ENCODE measurements around the gene IGF2BP2.
"Not testable (repeated sequence)": the region's sequence is repeated elsewhere in the genome, so short reads cannot be mapped to it uniquely, and the experiment has no call there.

IGF2BP2 gene

DNA sequence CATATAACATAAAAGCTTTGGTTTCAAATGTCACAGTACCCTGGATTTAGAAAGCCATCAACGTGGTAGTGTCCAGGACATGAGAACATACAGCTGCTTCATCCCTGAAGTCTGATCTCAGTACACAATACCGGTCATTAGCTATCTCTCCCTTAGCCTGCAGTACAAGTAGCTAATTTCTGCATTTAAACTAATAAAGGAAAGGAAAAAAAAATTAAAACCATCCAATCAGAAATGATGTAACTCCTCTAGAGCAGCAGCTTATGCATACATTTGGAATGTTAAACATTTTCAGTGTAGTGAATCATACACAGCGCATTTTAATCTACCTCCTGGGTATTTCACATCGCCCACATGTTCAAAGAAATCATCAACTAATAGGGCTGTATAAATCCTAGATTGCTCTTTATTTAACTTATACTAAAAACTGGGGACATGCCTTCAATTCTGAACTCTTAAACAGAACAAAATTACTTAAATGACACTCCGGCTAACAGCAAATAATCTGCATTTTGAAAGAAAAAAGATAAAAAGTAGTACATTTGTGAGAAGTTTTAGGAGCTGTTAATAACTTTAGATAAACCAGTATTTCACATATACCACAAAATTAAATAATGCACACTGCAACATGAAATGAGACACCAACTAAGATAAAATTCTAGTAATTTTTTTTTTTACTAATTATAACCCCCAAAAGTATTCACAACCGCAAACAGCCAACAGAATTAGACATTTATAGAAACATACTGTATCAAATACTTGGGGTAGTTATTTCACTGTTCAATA lies 3.7 kb downstream of the IGF2BP2 start:
- no peak for DNase-seq (ENCODE audit: low read depth)
- H3K4me3 ChIP-seq (ENCODE audit: low read depth, low read length): no peak overlapping the region
- TF ChIP-seq, protein P1, sequence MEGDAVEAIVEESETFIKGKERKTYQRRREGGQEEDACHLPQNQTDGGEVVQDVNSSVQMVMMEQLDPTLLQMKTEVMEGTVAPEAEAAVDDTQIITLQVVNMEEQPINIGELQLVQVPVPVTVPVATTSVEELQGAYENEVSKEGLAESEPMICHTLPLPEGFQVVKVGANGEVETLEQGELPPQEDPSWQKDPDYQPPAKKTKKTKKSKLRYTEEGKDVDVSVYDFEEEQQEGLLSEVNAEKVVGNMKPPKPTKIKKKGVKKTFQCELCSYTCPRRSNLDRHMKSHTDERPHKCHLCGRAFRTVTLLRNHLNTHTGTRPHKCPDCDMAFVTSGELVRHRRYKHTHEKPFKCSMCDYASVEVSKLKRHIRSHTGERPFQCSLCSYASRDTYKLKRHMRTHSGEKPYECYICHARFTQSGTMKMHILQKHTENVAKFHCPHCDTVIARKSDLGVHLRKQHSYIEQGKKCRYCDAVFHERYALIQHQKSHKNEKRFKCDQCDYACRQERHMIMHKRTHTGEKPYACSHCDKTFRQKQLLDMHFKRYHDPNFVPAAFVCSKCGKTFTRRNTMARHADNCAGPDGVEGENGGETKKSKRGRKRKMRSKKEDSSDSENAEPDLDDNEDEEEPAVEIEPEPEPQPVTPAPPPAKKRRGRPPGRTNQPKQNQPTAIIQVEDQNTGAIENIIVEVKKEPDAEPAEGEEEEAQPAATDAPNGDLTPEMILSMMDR (IDR thresholded peaks at IDR 0.05; ENCODE audit: low read depth, low read length, missing control alignments): no peak

DNA sequence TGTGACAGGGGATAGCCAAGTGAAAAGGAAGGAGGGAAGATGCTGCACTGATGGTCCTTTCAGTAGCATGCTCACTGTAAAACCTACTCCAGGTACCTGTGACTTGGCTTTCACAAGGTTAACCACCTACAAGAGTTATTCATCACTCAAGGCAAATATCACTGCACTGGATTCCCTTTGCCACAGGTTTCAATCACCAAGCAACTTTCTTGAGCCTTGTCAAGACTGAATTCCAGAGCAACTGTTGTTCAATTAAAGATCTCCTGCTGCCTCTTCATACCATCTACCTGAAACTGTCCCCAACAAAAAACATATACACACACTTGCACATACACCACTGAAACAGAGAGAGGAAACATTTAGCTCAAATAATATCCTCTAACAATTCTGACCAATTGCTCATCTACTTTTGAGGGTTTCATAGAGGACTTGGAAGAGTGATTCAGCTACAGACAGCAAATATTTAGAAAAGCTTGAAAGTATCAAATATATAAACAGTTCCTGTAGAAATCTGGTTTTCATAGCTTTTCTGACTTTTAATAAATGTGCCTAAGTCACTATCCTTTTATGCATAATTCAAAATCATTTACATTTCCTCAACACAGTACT lies 6.5 kb downstream of the IGF2BP2 start:
- TF ChIP-seq, protein P1 (IDR thresholded peaks at IDR 0.05; ENCODE audit: low read depth, low read length, missing control alignments): no peak
- no peak for DNase-seq (ENCODE audit: low read depth)
- no peak overlapping the region for H3K4me3 ChIP-seq (ENCODE audit: low read depth, low read length)

DNA sequence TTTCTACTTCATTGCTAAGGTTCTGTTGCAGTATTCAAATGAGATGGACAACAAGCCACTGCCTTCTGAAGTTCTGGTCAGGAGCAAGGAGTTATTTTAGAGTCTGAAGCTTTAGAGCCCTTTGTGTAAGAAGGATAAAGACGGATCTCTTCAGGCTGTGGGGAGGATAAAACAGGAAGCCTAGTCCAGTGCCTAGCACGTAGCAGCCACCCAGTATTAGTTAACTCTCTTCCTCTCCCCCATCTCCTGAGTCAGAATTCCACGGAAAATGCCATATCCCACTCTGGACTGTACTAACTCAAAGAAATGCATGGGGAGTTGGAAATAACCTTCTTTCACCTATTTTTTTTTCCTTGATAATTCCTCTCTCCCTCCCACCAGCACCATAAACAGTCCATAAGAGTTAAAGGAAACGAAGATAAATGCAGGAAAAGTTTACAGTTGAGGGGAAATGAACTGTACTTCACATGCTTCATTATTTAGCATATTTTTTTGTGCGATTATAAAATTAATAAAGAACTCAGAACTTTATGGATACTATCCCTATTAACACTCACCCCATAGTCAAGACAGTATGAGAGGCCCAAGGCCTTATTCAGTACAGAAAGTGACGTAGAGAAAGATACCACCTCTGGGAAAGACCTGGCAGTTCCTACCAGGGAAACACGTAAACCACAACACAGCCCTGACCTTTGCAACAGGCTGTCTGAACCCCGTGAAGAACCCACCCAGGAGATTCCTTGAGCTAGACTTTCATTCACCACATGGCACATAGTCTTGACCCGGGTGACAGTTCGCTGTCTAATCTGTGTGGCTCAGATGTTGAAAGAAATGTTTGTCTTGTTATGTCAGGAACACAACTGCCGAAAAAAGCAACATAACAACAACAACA lies 9.2 kb downstream of the IGF2BP2 start:
- no peak for DNase-seq (ENCODE audit: low read depth)
- TF ChIP-seq, protein P1 (IDR thresholded peaks at IDR 0.05; ENCODE audit: low read depth, low read length, missing control alignments): no peak
- no peak overlapping the region for H3K4me3 ChIP-seq (ENCODE audit: low read depth, low read length)

- no peak for DNase-seq (ENCODE audit: low read depth)
- TF ChIP-seq, protein P1 (IDR thresholded peaks at IDR 0.05; ENCODE audit: low read depth, low read length, missing control alignments): no peak
- no peak overlapping the region for H3K4me3 ChIP-seq (ENCODE audit: low read depth, low read length)
Observed at GRCh38 chr3:185813691-185814215, 11.1 kb downstream of the IGF2BP2 start.

DNA sequence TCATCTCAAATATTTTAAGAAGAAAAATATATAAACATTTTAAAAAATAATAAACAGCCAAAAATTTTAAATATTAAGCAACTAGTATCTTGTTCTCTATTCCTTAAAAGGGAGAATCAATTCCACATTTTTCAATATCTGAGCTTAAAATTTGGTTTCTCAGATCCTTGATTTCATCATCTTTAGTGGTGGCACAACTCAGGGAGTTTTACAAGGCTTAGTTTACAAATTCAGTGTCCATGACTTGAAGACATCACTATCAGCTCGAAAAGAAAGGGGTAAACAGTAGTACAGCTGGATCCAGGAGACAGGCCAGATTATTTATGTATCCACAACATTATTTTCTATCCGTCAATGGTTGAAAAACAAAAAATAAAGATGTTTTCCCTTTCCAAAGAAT lies 11.6 kb downstream of the IGF2BP2 start:
- no peak for DNase-seq (ENCODE audit: low read depth)
- TF ChIP-seq, protein P1 (IDR thresholded peaks at IDR 0.05; ENCODE audit: low read depth, low read length, missing control alignments): no peak
- no peak overlapping the region for H3K4me3 ChIP-seq (ENCODE audit: low read depth, low read length)

DNA sequence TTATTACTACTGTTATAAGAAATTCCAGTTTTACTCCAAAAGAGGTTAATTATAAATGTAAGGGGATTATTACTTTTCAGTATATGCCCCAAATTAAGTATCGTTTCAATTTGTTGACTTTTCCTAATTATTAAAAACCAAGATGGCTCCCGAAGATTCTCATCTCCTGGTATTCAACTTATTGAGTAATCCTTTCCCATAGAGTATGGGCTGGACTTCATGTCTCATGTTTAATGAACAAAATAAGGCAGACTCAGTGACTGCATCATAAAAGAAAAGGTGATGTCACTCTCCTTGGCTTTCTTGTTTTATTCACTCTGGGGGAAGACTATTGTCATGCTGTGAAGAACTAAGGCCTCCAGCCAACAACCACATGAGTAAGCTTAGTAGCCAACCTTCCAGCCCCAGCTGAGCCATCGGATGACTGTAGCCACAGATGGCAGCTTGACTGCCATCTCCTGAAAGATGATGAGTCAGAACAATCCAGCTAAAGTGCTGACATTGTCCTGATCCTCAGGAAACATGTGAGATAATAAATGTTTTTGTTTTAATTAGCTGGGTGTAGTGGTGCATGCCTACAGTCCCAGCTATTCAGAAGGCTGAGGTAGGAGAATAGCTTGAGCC lies 17.3 kb downstream of the IGF2BP2 start:
- no peak for DNase-seq (ENCODE audit: low read depth)
- TF ChIP-seq, protein P1 (IDR thresholded peaks at IDR 0.05; ENCODE audit: low read depth, low read length, missing control alignments): no peak

GRCh38 chr3:185798831-185799110 lies 26.1 kb downstream of the IGF2BP2 start:
- H3K4me3 ChIP-seq (ENCODE audit: low read depth, low read length); DNase-seq (ENCODE audit: low read depth): not testable (repeated sequence)

More for the DNA sequence above, 17.3 kb downstream of the IGF2BP2 start:
- H3K4me3 ChIP-seq (ENCODE audit: low read depth, low read length): no peak overlapping the region
